ENCODE measurements around the gene UBE4B. TPM values are rescaled to one million over a fixed set of nuclear protein-coding genes. Genes with fewer than 3 reads are reported as not detected.

The UBE4B gene
- total RNA-seq, 1 donor from 2014 or later, result 63.7 TPM

DNA sequence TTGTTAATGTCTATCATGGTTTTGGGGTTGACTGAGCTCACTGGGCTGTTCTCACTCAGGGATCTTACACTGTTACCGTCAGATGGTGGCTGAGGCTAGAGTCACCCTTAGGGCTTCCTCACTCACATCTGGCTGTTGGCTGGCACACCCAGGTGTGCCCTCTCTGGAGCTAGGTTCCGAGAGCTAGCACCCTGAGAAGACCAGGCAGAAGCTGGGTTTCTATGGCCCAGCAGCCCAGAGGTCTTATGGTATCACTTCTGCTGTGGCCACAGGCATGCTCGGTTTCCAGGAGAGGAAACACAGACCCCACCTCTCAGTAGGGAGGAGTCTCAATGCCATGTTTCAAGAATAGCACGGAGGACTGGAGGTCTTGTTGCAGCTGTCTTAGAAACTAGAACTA, 156.9 kb downstream of the UBE4B start:
- Mint-ChIP-seq H3K4me3 (no peak overlapping the region), H3K9me3 (peaks cover 14% of the 10 kb centered on the region), H3K27me3 (ENCODE audit: low read depth) (no peaks in the 10 kb centered on the region), H3K36me3 (peaks cover 11% of the 10 kb centered on the region), H3K4me1 (no peaks in the 10 kb centered on the region), H3K27ac (no peak overlapping the region)
- TF ChIP-seq, protein P1, sequence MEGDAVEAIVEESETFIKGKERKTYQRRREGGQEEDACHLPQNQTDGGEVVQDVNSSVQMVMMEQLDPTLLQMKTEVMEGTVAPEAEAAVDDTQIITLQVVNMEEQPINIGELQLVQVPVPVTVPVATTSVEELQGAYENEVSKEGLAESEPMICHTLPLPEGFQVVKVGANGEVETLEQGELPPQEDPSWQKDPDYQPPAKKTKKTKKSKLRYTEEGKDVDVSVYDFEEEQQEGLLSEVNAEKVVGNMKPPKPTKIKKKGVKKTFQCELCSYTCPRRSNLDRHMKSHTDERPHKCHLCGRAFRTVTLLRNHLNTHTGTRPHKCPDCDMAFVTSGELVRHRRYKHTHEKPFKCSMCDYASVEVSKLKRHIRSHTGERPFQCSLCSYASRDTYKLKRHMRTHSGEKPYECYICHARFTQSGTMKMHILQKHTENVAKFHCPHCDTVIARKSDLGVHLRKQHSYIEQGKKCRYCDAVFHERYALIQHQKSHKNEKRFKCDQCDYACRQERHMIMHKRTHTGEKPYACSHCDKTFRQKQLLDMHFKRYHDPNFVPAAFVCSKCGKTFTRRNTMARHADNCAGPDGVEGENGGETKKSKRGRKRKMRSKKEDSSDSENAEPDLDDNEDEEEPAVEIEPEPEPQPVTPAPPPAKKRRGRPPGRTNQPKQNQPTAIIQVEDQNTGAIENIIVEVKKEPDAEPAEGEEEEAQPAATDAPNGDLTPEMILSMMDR (IDR thresholded peaks at IDR 0.05; ENCODE audit: unreplicated experiment), result no peak
- DNase-seq (ENCODE audit: low spot score in 2 of 2, unreplicated experiment in 2 of 2), result no peak

DNA sequence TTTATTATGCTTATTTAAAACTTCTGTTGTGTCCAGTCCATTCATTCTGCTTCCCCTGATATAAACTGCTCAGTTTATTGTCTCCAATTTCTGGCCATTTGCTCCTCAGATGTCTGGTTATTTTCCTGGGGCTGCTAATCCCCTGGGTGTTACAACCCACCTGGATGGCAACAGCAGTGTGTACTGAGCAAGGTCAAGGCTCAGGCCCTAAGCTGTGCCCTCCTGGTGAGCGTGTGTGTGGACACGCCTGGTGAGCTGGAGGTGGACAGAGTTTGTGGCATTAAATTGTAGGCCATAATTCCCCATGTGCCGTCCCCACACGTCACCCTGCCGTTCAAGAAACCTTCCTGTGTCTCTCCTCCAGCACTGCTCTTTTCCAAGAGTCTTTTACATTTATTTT, 159.5 kb downstream of the UBE4B start:
- Mint-ChIP-seq H3K27ac (no peak overlapping the region), H3K4me3 (no peak overlapping the region), H3K9me3 (peaks cover 8% of the 10 kb centered on the region), H3K4me1 (no peaks in the 10 kb centered on the region), H3K36me3 (peaks cover 5% of the 10 kb centered on the region), H3K27me3 (ENCODE audit: low read depth) (no peaks in the 10 kb centered on the region)
- TF ChIP-seq, protein P1 (IDR thresholded peaks at IDR 0.05; ENCODE audit: unreplicated experiment), result no peak
- no peak for DNase-seq (ENCODE audit: low spot score in 2 of 2, unreplicated experiment in 2 of 2)

DNA sequence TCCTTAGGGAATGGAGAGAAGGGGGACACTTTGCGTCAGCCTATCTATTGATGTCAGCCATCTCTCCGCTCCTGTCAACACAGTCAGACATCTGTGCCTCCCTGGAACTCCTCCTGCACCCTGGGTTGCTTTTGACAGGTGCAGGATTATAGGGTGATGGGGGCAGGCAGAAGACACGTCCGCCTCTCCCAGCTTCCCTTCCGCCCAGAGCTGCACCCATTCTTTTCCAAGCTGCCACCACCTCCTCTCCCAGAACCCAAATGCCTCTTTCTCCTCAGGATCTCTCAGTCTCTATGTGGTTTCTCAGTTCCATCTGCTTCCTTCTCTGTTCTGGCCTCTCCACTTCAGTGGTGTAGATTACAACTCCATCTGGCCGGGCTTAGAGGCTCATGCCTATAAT, 160.5 kb downstream of the UBE4B start:
- Mint-ChIP-seq H3K9me3 (peaks cover 6% of the 10 kb centered on the region), H3K27ac (no peak overlapping the region), H3K4me3 (no peak overlapping the region), H3K27me3 (ENCODE audit: low read depth) (no peaks in the 10 kb centered on the region), H3K4me1 (no peaks in the 10 kb centered on the region), H3K36me3 (peaks cover 4% of the 10 kb centered on the region)
- no peak for DNase-seq (ENCODE audit: low spot score in 2 of 2, unreplicated experiment in 2 of 2)
- TF ChIP-seq, protein P1 (IDR thresholded peaks at IDR 0.05; ENCODE audit: unreplicated experiment), result no peak

DNA sequence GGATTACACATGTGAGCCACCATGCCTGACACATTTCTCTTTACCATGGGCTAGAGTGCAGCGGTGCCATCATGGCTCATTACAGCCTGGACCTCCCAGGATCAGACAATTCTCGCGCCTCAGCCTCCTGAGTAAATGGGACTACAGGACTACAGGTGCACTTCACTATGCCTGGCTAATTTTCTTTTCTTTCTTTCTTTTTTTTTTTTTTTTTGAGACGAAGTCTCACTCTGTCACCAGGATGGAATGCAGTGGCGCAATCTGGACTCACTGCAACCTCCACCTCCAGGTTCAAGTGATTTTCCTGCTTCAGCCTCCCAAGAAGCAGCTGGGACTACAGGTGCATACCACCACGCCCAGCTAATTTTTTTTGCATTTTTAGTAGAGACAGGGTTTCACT, 162.8 kb downstream of the UBE4B start:
- TF ChIP-seq, protein P1 (IDR thresholded peaks at IDR 0.05; ENCODE audit: unreplicated experiment), result no peak
- no peak for DNase-seq (ENCODE audit: low spot score in 2 of 2, unreplicated experiment in 2 of 2)
- Mint-ChIP-seq H3K27ac (no peak overlapping the region), H3K27me3 (ENCODE audit: low read depth) (no peaks in the 10 kb centered on the region), H3K36me3 (no peaks in the 10 kb centered on the region), H3K9me3 (no peaks in the 10 kb centered on the region), H3K4me1 (no peaks in the 10 kb centered on the region), H3K4me3 (no peak overlapping the region)

DNA sequence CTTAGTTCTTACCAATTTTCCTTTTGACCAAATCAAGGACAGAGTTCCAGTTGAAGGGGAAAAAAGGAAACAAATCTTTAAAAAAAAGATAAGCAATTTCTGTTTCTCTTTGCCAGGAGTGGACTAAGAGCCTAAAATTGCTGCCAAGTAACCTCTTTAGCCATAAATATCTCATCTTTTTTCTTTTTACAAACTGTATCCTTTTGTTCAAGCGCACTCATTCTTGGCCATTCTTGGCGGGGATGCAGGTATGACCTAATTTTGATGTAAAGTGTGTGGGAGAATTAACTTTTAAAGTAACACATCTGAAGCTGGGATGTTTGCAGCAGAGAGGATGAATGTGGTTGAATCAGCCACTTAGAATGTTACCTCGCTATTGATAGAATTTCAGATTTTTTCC, 164.2 kb downstream of the UBE4B start:
- no peak for DNase-seq (ENCODE audit: low spot score in 2 of 2, unreplicated experiment in 2 of 2)
- Mint-ChIP-seq H3K4me1 (no peaks in the 10 kb centered on the region), H3K4me3 (no peak overlapping the region), H3K9me3 (no peaks in the 10 kb centered on the region), H3K27ac (no peak overlapping the region), H3K36me3 (no peaks in the 10 kb centered on the region), H3K27me3 (ENCODE audit: low read depth) (no peaks in the 10 kb centered on the region)
- TF ChIP-seq, protein P1 (IDR thresholded peaks at IDR 0.05; ENCODE audit: unreplicated experiment), result no peak

DNA sequence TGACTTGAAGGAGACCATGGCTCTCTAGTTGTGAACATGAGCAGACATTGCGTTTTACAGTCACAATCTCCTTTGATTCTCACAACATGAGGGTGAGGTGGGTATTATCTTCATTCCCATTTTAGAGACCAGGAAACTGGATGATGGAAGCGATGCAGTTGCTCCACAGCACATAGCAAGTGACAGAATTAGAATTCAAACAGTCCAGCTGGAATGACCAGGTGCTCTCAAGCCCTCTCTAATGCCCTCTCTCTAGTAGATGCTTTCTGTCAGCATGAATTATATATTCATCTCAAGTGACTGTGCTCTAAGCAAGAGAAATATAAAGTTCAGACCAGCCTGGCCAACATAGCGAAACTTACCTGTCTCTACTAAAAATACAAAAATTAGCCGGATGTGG, 167.9 kb downstream of the UBE4B start:
- no peak for DNase-seq (ENCODE audit: low spot score in 2 of 2, unreplicated experiment in 2 of 2)
- H3K36me3 Mint-ChIP-seq, result no peaks in the 10 kb centered on the region
- no peaks in the 10 kb centered on the region for H3K4me1 Mint-ChIP-seq
- no peak overlapping the region for H3K4me3 Mint-ChIP-seq
- no peaks in the 10 kb centered on the region for H3K9me3 Mint-ChIP-seq
- no peak overlapping the region for H3K27ac Mint-ChIP-seq
- no peaks in the 10 kb centered on the region for H3K27me3 Mint-ChIP-seq (ENCODE audit: low read depth)
- TF ChIP-seq, protein P1 (IDR thresholded peaks at IDR 0.05; ENCODE audit: unreplicated experiment), result no peak
